GM12874 (cell line): ENCODE data around the gene MAGI1.

Experiments used
- CTCF ChIP-seq: IDR thresholded peaks from 2 replicates; pipeline ENCODE4 v1.5.1; 2011; ENCODE audit warnings: low read depth, mild to moderate bottlenecking, control low read depth, low read length, moderate library complexity; ENCODE audit not compliant: insufficient read depth

Gene MAGI1

DNA sequence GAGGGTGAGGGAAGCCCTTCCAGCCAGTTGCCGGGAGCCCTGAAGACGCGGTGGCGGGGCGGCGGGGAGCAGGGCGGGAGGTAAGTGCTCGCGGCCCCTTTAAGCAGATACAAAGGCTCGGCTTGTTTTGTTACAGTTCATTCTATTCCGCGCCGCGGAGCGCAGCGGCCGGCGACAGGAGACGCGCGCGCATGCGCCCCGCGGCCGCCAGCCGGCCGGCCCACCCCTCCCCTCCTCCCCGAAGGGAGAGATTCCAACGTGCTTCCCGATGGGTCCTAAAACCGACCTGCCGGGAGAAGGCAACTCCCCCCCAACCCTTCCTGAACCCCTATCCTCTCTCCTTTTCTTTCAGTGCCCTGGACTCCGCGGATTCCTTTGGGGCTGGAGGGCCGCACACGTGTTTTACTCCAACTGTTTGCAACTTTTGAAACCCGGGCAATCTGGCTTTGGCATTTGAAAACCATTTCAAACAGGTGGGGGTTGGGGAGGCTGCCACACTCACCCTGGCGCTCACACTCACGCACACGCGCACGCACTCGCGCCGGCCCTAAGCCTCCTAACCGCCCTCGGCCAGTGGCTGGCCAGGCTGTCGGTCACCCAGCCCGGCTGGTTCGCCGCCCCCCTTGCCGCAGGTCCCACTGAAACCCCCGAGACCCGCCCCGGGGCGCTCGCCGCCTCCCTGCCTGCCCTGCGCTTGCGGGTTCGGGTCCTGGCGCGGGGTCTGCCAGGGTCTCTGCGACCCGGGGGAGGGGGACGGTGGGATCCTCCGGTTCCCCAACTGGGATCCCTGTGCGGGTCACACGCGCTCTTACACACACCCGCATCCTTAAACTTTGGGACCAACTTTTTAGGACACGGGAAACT is at the start of gene MAGI1:
Gene MAGI1 (minus strand): TSS at position 193 of the 864 bp plus-strand sequence. CDS start 610 bp downstream, outside the sequence.
- no peak for TF ChIP-seq CTCF

- no peak for TF ChIP-seq CTCF
Observed at GRCh38 chr3:66083784-66084213, 45.1 kb upstream of the MAGI1 start.

GRCh38 chr3:66083096-66083678 is 44.5 kb upstream of the MAGI1 start:
- no peak for TF ChIP-seq CTCF

- no peak for TF ChIP-seq CTCF
Observed at GRCh38 chr3:66082679-66083078, 44.0 kb upstream of the MAGI1 start.

DNA sequence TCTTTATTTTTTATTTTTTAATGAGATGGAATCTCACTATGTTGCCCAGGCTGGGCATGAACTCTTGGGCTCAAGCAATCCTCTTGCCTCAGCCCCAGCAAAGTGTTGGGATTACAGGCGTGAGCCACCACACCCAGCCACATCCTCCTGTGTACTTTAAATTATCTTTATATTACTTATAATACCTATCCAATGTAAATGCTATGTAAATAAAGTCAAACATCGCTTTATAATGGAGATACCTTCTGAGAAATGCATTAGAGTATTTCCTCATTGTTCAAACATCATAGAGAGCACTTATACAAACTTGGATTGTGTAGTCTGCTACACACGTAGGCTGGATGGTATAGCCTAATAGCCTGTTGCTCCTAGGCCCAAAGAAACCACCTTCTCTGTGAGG is 41.4 kb upstream of the MAGI1 start:
- TF ChIP-seq CTCF, result no peak

DNA sequence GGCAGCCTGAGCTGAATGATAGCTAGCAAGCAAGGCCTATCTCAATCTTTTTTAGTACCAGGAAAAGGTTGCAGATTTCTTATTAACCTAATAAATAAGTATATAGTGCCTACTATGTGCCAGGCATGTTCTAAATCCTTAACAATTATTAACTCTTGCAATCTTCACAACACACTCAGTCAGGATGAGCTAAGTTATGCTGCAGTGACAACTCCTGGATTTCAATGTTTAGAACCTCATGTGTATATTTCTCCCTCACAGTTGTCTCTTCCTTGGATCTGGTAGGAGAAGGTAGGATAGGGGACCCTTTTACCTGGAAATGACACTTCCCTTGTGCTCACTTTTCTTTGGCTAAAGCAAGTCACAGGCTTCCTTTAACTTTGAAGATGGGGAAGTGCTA is 39.3 kb upstream of the MAGI1 start:
- TF ChIP-seq CTCF, result no peak

GRCh38 chr3:66076861-66077470 is 38.2 kb upstream of the MAGI1 start:
- no peak for TF ChIP-seq CTCF
